SK-N-MC (cell line): ENCODE results near the gene POLG2.

Source experiments
- DNase-seq: peaks from one replicate; pipeline ENCODE4 v3.0.0-alpha.2; 2011; ENCODE audit warnings: low read depth, low spot score
- H3K27ac ChIP-seq: fragments of 200-600 bp; sonication (generic); 2 replicates; pipeline ENCODE4 v1.5.1; 2016; ENCODE audit warnings: mixed run types
- H3K36me3 ChIP-seq: fragments of 200-600 bp; sonication (generic); 2 replicates; pipeline ENCODE4 v1.6.1; 2017; ENCODE audit warnings: antibody characterized with exemption, low read length, mixed read lengths; ENCODE audit not compliant: insufficient read depth
- H3K4me3 ChIP-seq: fragments of 200-600 bp; sonication (generic); 2 replicates; pipeline ENCODE4 v1.5.1; 2016
- H3K9ac ChIP-seq: fragments of 200-600 bp; sonication (generic); 2 replicates; pipeline ENCODE4 v1.8.0; 2017; ENCODE audit warnings: mixed run types, mixed read lengths; ENCODE audit not compliant: insufficient read length
- H3K9me3 ChIP-seq: fragments of 200-600 bp; sonication (generic); 2 replicates; pipeline ENCODE4 v1.6.1; 2017; ENCODE audit warnings: low read depth, mild to moderate bottlenecking, antibody characterized with exemption, low read length, moderate library complexity, mixed read lengths
- EZH2 ChIP-seq: fragments of 200-600 bp; sonication (generic); IDR thresholded peaks from one replicate; pipeline ENCODE4 v1.6.1; 2017; ENCODE audit warnings: antibody characterized with exemption
- FOXP2 ChIP-seq: optimal IDR thresholded peaks from 2 replicates; pipeline ENCODE3; 2011; ENCODE audit warnings: mild to moderate bottlenecking, moderate library complexity; ENCODE audit not compliant: insufficient read depth; ENCODE audit errors: extremely low read length, control extremely low read depth
- POLR2AphosphoS5 ChIP-seq: IDR thresholded peaks from 2 replicates; pipeline ENCODE4 v1.6.1; 2012; ENCODE audit warnings: mild to moderate bottlenecking, low read depth, low read length, borderline replicate concordance

Gene POLG2

GRCh38 chr17:64428406-64428805 is 68.4 kb downstream of the POLG2 start:
- no peaks in the 10 kb centered on the region for H3K9me3 ChIP-seq
- H3K4me3 ChIP-seq: no peak overlapping the region
- no peak for TF ChIP-seq FOXP2
- no peak for TF ChIP-seq POLR2AphosphoS5
- no peak for TF ChIP-seq EZH2
- no peak for DNase-seq
- H3K36me3 ChIP-seq: no peaks in the 10 kb centered on the region
- H3K27ac ChIP-seq: no peak overlapping the region
- H3K9ac ChIP-seq: no peak overlapping the region
